Epithelial cell of esophagus (primary cell): Measurements from ENCODE around the gene MEI4.
A peak's percentile ranks its signal among the peaks of the same experiment; 100 is the strongest.
"Not testable (repeated sequence)": the region's sequence is repeated elsewhere in the genome, so short reads cannot be mapped to it uniquely, and the experiment has no call there.

ENCODE experiments used
- DNase-seq: peaks from one replicate; pipeline ENCODE4 v3.0.0; 2010; ENCODE audit warnings: low read depth
- H3K4me3 ChIP-seq: 2 replicates; pipeline ENCODE4 v1.5.1; 2011; ENCODE audit warnings: mild to moderate bottlenecking, low read length, control low read depth
- CTCF ChIP-seq: IDR thresholded peaks from 2 replicates; pipeline ENCODE4 v1.5.1; 2011; ENCODE audit warnings: low read depth, mild to moderate bottlenecking, low read length, control low read depth, inconsistent platforms; ENCODE audit not compliant: insufficient read depth; ENCODE audit errors: missing control alignments

MEI4 gene

DNA sequence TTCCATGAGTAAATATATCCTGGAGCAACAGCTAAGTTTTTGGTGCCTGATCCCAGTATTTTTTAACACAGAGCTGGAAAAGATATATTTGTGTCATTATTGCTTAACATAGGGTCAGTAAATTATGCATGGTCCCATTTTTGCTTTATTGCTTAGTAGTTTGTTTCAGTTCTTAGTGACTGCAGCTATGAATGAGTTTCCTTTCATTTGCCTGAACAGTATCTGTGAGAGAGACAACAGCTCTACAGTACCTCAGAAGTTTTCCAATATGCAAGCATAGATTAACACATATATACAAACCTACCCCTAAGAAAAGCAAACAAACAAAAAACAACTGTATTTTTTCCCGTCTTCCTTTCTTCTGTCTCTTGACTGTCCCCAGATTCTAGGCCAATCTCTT is 160.3 kb downstream of the MEI4 start:
- no peak for DNase-seq
- H3K4me3 ChIP-seq, result no peak overlapping the region
- TF ChIP-seq CTCF, result no peak

DNA sequence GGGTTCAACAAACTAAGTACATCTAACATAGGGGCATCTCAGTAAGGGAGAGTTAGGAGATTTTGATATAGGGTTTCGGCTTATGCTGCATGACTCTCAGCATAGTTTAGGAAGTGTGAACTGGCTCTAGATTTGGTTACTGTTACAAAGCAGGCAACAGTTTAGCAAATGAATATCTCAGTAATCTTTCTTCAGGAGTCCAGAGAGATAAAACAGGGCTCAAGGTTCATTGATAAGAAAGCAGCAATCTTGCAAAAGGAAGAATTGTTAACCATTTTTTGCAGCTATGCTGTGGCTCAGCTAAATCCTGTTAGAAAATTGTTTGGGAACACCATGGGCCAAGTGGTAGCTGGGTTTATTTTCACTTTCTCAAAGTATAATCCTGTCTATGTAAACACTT is 161.3 kb downstream of the MEI4 start:
- no peak for TF ChIP-seq CTCF
- H3K4me3 ChIP-seq, result no peak overlapping the region
- no peak for DNase-seq

- no peak overlapping the region for H3K4me3 ChIP-seq
- TF ChIP-seq CTCF, result no peak
- no peak for DNase-seq
Measured at GRCh38 chr6:77815531-77815930, 162.7 kb downstream of the MEI4 start.

DNA sequence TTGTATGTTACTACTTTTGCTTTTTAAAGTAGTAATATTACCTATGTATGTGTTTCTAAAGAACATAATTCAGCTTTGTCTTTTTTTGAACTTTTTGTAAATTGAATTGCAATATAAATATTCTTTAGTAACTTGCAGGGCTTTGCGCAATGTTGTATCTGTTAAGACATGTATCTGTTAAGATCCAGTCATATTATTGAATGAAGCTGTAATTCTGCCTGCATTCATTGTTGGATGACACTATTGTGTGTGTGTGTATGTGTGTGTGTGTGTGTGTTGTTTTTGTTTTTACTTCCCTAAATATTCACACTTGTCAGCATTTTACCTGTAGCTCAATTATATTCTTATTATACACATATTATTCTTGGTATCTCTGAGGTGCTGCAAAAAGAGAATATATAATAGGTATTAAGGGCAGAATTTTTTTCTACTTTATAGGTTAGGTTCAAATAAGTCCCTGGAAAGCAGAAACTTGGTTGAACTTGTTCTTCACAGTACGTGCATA is 164.0 kb downstream of the MEI4 start:
- no peak for TF ChIP-seq CTCF
- peak; percentile 85 for DNase-seq
- no peak overlapping the region for H3K4me3 ChIP-seq

DNA sequence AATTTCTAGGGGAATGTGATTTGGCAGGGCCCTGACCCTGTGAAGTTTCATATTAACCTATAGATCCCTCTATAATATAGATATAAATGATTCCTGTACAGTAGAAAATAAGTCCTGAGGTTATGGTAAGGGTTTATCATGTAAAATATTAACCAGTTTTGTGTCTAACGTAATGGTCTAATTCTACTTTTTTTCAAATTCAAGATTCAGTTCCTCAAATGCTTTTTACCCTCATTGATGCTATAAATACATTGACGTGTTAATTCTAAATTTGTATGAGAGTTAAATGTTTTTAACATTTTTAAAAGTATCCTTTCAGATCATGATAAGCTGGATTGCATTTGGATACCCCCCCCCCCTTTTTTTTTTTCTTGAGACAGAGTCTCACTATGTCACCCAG is 169.4 kb downstream of the MEI4 start:
- no peak for TF ChIP-seq CTCF

GRCh38 chr6:77825204-77825603 is 172.4 kb downstream of the MEI4 start:
- no peak for TF ChIP-seq CTCF
- no peak overlapping the region for H3K4me3 ChIP-seq
- no peak for DNase-seq

More for the DNA sequence above, 169.4 kb downstream of the MEI4 start:
- no peak overlapping the region for H3K4me3 ChIP-seq
- no peak for DNase-seq

- no peak for DNase-seq
- TF ChIP-seq CTCF, result no peak
- H3K4me3 ChIP-seq, result no peak overlapping the region
Measured at GRCh38 chr6:77829736-77830135, 176.9 kb downstream of the MEI4 start.

- not testable (repeated sequence) for H3K4me3 ChIP-seq, DNase-seq
Measured at GRCh38 chr6:77833749-77834148, 180.9 kb downstream of the MEI4 start.
